Heart left ventricle (tissue), 16 donors: ENCODE measurements around the gene SLC22A23. TPM values are rescaled to one million over a fixed set of nuclear protein-coding genes. Genes with fewer than 3 reads are reported as not detected.

ENCODE experiments used
- ATAC-seq, 4 donors: fragments of 200-7000 bp; cut with Tn5 transposase; one replicate each; pipeline ENCODE4 v1.9.1; 2020 to 2022; ENCODE audit warnings: moderate library complexity in 4 of 4, mild to moderate bottlenecking in 3 of 4, moderate number of reproducible peaks in 1 of 4
- DNase-seq, 5 donors: peaks; one replicate each; pipeline ENCODE4 v3.0.0-alpha.2; 2020
- H3K27ac ChIP-seq, 12 donors: fragments of 200-600 bp; sonication (generic) in 4 of 12; one replicate each; pipeline versions ENCODE4 v1.5.0 to v1.8.0; 2016 to 2022; ENCODE audit warnings: mild to moderate bottlenecking in 2 of 12
- H3K27me3 ChIP-seq, 9 donors: fragments of 200-600 bp; sonication (generic) in 2 of 9; one replicate each; pipeline versions ENCODE4 v1.5.1 to v1.8.0; 2016 to 2022; ENCODE audit warnings: mild to moderate bottlenecking in 3 of 9
- H3K36me3 ChIP-seq, 9 donors: fragments of 200-600 bp; sonication (generic) in 2 of 9; one replicate each; pipeline versions ENCODE4 v1.5.0 to v1.8.0; 2018 to 2022; ENCODE audit warnings: mild to moderate bottlenecking in 2 of 9
- H3K4me1 ChIP-seq, 12 donors: fragments of 200-600 bp; sonication (generic) in 4 of 12; one replicate each; pipeline versions ENCODE4 v1.5.0 to v1.8.0; 2016 to 2022; ENCODE audit warnings: mild to moderate bottlenecking in 3 of 12
- H3K4me3 ChIP-seq, 12 donors: fragments of 200-600 bp; sonication (generic) in 4 of 12; one replicate each; pipeline versions ENCODE4 v1.5.0 to v1.8.0; 2017 to 2022; ENCODE audit warnings: mild to moderate bottlenecking in 9 of 12, moderate library complexity in 4 of 12
- H3K9me3 ChIP-seq, 12 donors: fragments of 200-600 bp; sonication (generic) in 4 of 12; one replicate each; pipeline versions ENCODE4 v1.5.0 to v1.8.0; 2016 to 2022; ENCODE audit warnings: mild to moderate bottlenecking in 1 of 12
- POLR2A ChIP-seq, 2 donors: fragments of 450-650 bp; IDR thresholded peaks; one replicate each; pipeline ENCODE4 v1.6.1; 2017; ENCODE audit warnings: antibody characterized with exemption in 2 of 2, mild to moderate bottlenecking in 2 of 2, moderate library complexity in 2 of 2
- WGBS, 4 donors: extraction: QIAGEN DNeasy Blood & Tissue Kit in 2 of 4; methylation state at CpG; one replicate each; pipeline versions ENCODE4 v1.1.5 to v1.1.7; 2013 to 2018; 5-methylcytosine and 5-hydroxymethylcytosine counted together
- intact Hi-C, 10 donors: fragments of 100-400 bp; cut with DNase I; formaldehyde crosslinking; loops; one replicate each; pipeline versions ENCODE4 v1.11.1 to v1.14.2; 2022
- polyA plus RNA-seq, 2 donors: library from polyadenylated mRNA; stranded (reverse); fragments of 200-250 nt; gene quantifications; one replicate each; pipeline ENCODE4 v1.2.3, GENCODE V29; 2013
- total RNA-seq, 9 donors: library from RNA; depleted of rRNA in 2 of 9; stranded (reverse); fragments of >200 nt in 2 of 9; fragmentation: NEBNext Ultra II Directional in 3 of 9; extraction: Animal tissue kit (Norgen Biotek cat#: 25700) in 3 of 9; gene quantifications; one replicate each; pipeline versions ENCODE4 v1.1.0 to v1.2.4, GENCODE V29; 2016 to 2023
- TF ChIP-seq, protein P1 (sequence below), 12 donors: fragments of 200-600 bp; sonication (generic) in 4 of 12; IDR thresholded peaks; one replicate each; pipeline versions ENCODE4 v1.5.0 to v1.8.0; 2018 to 2022; ENCODE audit warnings: antibody characterized with exemption in 12 of 12, mild to moderate bottlenecking in 5 of 12
- donor health status: ischemic (EF 13 %, LVEDD 7.1; RV severe dilation, severe dysfunction).
- donor health status: healthy with polysubstance abuse.
- donor health status: DM: no; HTN: yes; CAD: no.
- donor health status: DM: no; HTN: no; CAD: no.
- donor health status: ischemic (EF 25% LVEDD 6.9; RV normal size, moderate dysfunction).
- donor health status: ischemic (EF 25% LVEDD 5.7; RV mildly dilated, moderate dysfunction).
- donor health status: healthy.
- donor health status: DM: yes; HTN: yes; CAD: no.
- donor health status: ischemic (EF 35%, LVEDD 5.7; RV mildly dilated, moderate dysfunction).
- donor health status: nonischemic (EF 11% LVEDD 7.7; RV severe dilation, severe dysfunction).
- donor health status: DM: yes; HTN: yes; CAD: no.
- donor health status: PGD.
- donor health status: ischemic (EF 29% LVEDD 5.4; RV normal size, mild dysfunction).
- donor health status: nonischemic (EF 23%, LVEDD 6.1; RV moderate dilation, normal function).

Gene SLC22A23
- total and polyA plus RNA-seq, 11 donors = 2.9 to 12.4 (median 5.2) TPM

DNA sequence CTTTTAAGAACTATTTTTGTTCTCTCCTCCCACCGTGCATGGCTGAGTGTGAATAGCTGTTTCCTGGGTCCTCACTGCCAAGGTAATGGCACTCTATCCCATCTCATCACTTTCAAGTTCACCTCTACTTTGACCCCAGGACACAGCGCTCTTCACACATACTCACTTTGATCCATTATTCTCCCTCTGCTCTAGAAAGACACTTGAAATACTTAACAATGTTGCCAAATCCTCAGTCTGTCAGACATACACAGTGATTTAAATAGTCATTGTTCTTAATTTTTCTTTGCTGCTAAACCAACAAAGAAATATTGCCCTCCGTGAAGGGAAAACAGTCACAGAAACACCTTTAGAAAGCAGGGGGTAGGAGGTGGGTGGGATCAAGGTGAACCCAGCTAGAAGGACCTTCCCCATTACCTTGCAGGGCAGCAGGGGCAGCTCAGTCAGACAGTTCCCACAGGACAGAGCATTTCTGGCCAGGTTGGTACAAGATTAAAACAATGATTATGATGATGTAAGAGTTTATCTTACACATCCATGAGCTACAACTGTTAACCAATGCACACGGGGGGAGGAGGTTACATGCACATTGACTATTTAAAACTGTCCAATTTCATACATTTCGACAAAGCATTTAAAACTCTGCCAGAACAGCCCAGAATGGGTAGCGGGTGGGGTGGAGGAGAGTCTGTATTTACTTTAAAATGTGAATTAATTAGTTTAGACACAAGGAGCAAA is 2.4 kb downstream of the SLC22A23 start:
- WGBS, 4 donors = 69 to 79% (median 74%) methylated on average over 6 of the region's 6 CpGs
- Histone ChIP-seq H3K4me1 (peaks cover 0 to 41% (median 29%) of the 10 kb centered on the region in 12 donors), H3K27me3 (peaks cover 0 to 58% (median 3%) of the 10 kb centered on the region in 9 donors), H3K36me3 (no peaks in the 10 kb centered on the region), H3K27ac (no peak overlapping the region), H3K9me3 (no peaks in the 10 kb centered on the region), H3K4me3 (peak overlapping the region in 7 of 12 donors; percentile 59 to 84 (median 62))
- TF ChIP-seq POLR2A (IDR thresholded peaks at IDR 0.05) = no peak
- TF ChIP-seq, protein P1, sequence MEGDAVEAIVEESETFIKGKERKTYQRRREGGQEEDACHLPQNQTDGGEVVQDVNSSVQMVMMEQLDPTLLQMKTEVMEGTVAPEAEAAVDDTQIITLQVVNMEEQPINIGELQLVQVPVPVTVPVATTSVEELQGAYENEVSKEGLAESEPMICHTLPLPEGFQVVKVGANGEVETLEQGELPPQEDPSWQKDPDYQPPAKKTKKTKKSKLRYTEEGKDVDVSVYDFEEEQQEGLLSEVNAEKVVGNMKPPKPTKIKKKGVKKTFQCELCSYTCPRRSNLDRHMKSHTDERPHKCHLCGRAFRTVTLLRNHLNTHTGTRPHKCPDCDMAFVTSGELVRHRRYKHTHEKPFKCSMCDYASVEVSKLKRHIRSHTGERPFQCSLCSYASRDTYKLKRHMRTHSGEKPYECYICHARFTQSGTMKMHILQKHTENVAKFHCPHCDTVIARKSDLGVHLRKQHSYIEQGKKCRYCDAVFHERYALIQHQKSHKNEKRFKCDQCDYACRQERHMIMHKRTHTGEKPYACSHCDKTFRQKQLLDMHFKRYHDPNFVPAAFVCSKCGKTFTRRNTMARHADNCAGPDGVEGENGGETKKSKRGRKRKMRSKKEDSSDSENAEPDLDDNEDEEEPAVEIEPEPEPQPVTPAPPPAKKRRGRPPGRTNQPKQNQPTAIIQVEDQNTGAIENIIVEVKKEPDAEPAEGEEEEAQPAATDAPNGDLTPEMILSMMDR (IDR thresholded peaks at IDR 0.05) = no peak
- DNase-seq (no peak), ATAC-seq (no peak)
- intact Hi-C loops = loop anchor here in 9 of 10 donors (5.0 to 10.0 kb wide), 6 partner anchors 160 to 280 kb away; no protein-coding TSS in a partner anchor

DNA sequence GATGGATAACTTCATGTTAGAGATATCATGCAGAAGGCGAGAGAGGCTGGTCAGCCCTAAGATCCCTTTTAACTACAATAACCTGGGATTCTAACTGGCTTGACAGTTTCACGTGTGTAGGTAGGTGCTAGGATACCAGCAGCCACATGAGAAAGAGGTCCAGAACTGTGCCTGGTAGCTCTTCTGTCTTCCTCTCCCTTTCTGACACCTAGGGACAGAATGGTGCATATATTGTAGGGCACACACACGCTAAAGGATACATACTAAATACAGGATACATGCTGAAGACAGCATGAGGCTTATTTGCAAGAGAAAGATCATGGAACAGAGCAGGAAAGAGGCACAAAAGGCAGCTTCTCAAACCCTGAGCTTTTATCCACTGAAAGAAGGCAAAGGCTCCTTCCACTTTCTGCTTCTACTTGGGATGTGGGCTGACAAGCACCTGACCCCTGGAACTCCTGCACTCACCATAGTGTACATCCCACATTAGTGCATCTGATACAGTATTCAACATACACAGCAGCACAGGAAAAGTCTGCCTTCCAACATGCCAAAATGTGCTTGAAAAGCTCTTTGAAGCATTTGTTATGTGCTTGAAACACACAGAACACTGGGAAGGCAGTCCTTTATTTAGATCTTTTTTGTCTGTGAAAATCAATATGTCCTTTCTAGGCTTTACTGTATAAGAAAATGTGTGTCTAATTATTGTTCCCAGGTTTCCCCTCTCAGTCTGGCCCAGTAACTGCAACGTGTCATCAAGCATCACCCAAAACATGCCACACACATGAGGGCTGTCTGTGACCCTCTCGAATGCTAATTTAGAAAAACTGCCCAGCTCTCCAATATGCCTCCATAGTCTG is 3.2 kb downstream of the SLC22A23 start:
- DNase-seq (no peak), ATAC-seq (no peak)
- Histone ChIP-seq H3K27ac (no peak overlapping the region), H3K4me3 (no peak overlapping the region), H3K9me3 (no peaks in the 10 kb centered on the region), H3K4me1 (peaks cover 0 to 41% (median 29%) of the 10 kb centered on the region in 12 donors), H3K27me3 (peaks cover 0 to 50% (median 3%) of the 10 kb centered on the region in 9 donors), H3K36me3 (no peaks in the 10 kb centered on the region)
- 84 to 89% (median 88%) methylated on average over 5 of the region's 5 CpGs for WGBS, 4 donors
- intact Hi-C loops = loop anchor here in 7 of 10 donors (10.0 kb wide), 3 partner anchors 159 to 281 kb away; no protein-coding TSS in a partner anchor
- TF ChIP-seq, protein P1 (IDR thresholded peaks at IDR 0.05) = no peak
- TF ChIP-seq POLR2A (IDR thresholded peaks at IDR 0.05) = no peak

DNA sequence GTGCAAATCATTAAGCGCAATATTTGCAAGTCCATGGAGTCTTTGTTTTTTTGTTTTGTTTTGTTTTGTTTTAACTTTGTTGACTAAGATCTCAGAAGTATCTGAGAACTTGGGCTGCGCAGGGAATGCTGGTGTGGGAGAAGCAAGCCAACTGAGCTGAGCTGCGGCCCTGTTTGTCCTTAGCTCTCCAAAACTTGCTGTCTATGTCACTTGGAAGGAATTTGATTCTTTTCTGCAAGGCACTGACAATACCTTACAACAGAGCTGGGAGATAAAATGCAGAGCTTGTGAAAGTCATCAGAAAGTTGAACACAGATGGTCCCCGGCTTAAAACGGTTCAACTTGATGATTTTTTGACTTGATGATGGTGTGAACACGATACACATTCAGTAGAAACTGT is 5.4 kb downstream of the SLC22A23 start:
- DNase-seq (no peak), ATAC-seq (no peak)
- TF ChIP-seq POLR2A (IDR thresholded peaks at IDR 0.05) = no peak
- TF ChIP-seq, protein P1 (IDR thresholded peaks at IDR 0.05) = no peak
- no peak overlapping the region for H3K27ac ChIP-seq
- H3K9me3 ChIP-seq = no peaks in the 10 kb centered on the region
- no peaks in the 10 kb centered on the region for H3K36me3 ChIP-seq
- intact Hi-C loops = loop anchor here in 7 of 10 donors (10.0 kb wide), 3 partner anchors 157 to 283 kb away; no protein-coding TSS in a partner anchor
- 79 to 88% (median 84%) methylated on average over 6 of the region's 6 CpGs for WGBS, 4 donors
- no peak overlapping the region for H3K4me3 ChIP-seq
- H3K4me1 ChIP-seq = peaks cover 0 to 28% (median 20%) of the 10 kb centered on the region in 12 donors
- peaks cover 0 to 34% (median 3%) of the 10 kb centered on the region in 9 donors for H3K27me3 ChIP-seq

DNA sequence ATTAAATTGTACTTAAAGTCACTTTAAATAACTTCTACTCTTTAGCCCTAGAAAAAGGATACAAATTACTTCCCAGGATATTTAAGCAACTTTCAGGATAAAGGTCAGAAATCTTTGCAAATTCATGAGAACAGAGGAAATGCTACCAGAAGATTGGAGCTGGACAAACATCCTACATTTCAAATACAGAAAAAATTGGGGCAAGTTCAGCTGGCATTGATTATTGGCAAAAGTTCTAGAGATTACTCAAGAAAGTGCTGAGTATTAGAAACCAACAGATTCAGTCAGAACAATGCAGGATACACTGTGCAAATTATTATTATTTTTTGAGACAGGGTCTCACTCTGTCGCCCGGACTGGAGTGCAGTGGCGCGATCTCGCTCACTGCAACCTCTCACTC is 6.0 kb downstream of the SLC22A23 start:
- ATAC-seq (no peak), DNase-seq (no peak)
- WGBS, 4 donors = 92 to 99% (median 97%) methylated on average over 5 of the region's 5 CpGs
- Histone ChIP-seq H3K27me3 (peaks cover 0 to 31% (median 3%) of the 10 kb centered on the region in 9 donors), H3K36me3 (no peaks in the 10 kb centered on the region), H3K4me1 (peaks cover 0 to 24% (median 18%) of the 10 kb centered on the region in 12 donors), H3K27ac (no peak overlapping the region), H3K9me3 (no peaks in the 10 kb centered on the region), H3K4me3 (no peak overlapping the region)
- TF ChIP-seq, protein P1 (IDR thresholded peaks at IDR 0.05) = no peak
- TF ChIP-seq POLR2A (IDR thresholded peaks at IDR 0.05) = no peak
- intact Hi-C loops = loop anchor here in 7 of 10 donors (10.0 kb wide), 3 partner anchors 156 to 284 kb away; no protein-coding TSS in a partner anchor
